GM12878 (cell line): Measurements from ENCODE around the gene SMOC2. TPM values are rescaled to one million over a fixed set of nuclear protein-coding genes. Genes with fewer than 3 reads are reported as not detected.

ENCODE experiments used
- ATAC-seq: fragments of 200-7000 bp; cut with Tn5 transposase; 3 replicates; pipeline ENCODE4 v1.9.1; 2020; ENCODE audit warnings: mild to moderate bottlenecking, moderate library complexity
- BruUV-seq: library from RNA; stranded (reverse); fragments of 400-500 nt; replicated peaks from 2 replicates; lab custom pipeline; 2021; lab: Mats Ljungman, UMichigan
- CTCF ChIA-PET: fragments of 300-600 bp; sonication (Branson Sonifier 250); formaldehyde crosslinking; extraction: SDS; loops from one replicate; lab custom pipeline; 2021; ENCODE audit warnings: inconsistent platforms; lab: Yijun Ruan, JAX
- POLR2A ChIA-PET: fragments of 350-600 bp; formaldehyde crosslinking; extraction: SDS; loops from one replicate; lab custom pipeline; 2021; ENCODE audit warnings: inconsistent platforms; lab: Charles Lee
- RAD21 ChIA-PET: fragments of 300-600 bp; sonication (Branson Sonifier 250); formaldehyde crosslinking; loops from one replicate; lab custom pipeline; 2023; ENCODE audit warnings: antibody characterized with exemption; ENCODE audit not compliant: unreplicated experiment; lab: Charles Lee
- SMC1A ChIA-PET: fragments of 300-600 bp; sonication (Branson Sonifier 250); formaldehyde crosslinking; loops from one replicate; lab custom pipeline; 2023; ENCODE audit not compliant: unreplicated experiment, uncharacterized antibody; lab: Charles Lee
- DNase-seq: peaks from one replicate; pipeline ENCODE4 v3.0.0-alpha.2; 2011; ENCODE audit warnings: low read depth, low spot score
- FAIRE-seq: peaks from 3 replicates; lab custom pipeline; 2011; peaks lifted over from hg19 to GRCh38; lab: Jason Lieb, UNC
- H2AFZ ChIP-seq: 2 replicates; pipeline ENCODE4 v1.6.0; 2011; ENCODE audit warnings: low read depth, low read length, control low read depth; ENCODE audit not compliant: control insufficient read depth
- H3K27ac ChIP-seq: 2 replicates; pipeline ENCODE4 v1.5.1; 2011; ENCODE audit warnings: control low read depth; ENCODE audit not compliant: control insufficient read depth, insufficient read depth
- H3K27me3 ChIP-seq, 2 experiments: replicated peaks in 1 of 2; 2 replicates each; pipeline versions ENCODE4 v1.6.0 to v1.6.1; 2011; ENCODE audit warnings: low read length in 1 of 2; ENCODE audit not compliant: control insufficient read depth in 2 of 2, insufficient read depth in 2 of 2
- H3K36me3 ChIP-seq, 2 experiments: 2 replicates each; pipeline ENCODE4 v1.5.1; 2011; ENCODE audit warnings: low read length in 1 of 2; ENCODE audit not compliant: control insufficient read depth in 2 of 2, insufficient read depth in 2 of 2
- H3K4me1 ChIP-seq: 2 replicates; pipeline ENCODE4 v1.6.1; 2011; ENCODE audit warnings: mild to moderate bottlenecking, low read length, moderate library complexity, mixed read lengths; ENCODE audit not compliant: control insufficient read depth, insufficient read depth
- H3K4me2 ChIP-seq: 2 replicates; pipeline ENCODE4 v1.6.0; 2011; ENCODE audit warnings: control low read depth; ENCODE audit not compliant: control insufficient read depth, insufficient read depth
- H3K4me3 ChIP-seq: fragments of 200-600 bp; sonication (generic); 2 replicates; pipeline ENCODE4 v1.5.1; 2016
- H3K79me2 ChIP-seq: 2 replicates; pipeline ENCODE4 v1.6.0; 2011; ENCODE audit warnings: low read length; ENCODE audit not compliant: control insufficient read depth, insufficient read depth
- H3K9ac ChIP-seq: 2 replicates; pipeline ENCODE4 v1.8.0; 2011; ENCODE audit warnings: low read length, control low read depth, mixed read lengths; ENCODE audit not compliant: control insufficient read depth, insufficient read depth
- H3K9me3 ChIP-seq: replicated peaks from 3 replicates; pipeline ENCODE4 v1.5.1; 2011; ENCODE audit warnings: mild to moderate bottlenecking, low read length; ENCODE audit not compliant: control insufficient read depth, insufficient read depth
- H4K20me1 ChIP-seq: 2 replicates; pipeline ENCODE4 v1.6.0; 2011; ENCODE audit not compliant: control insufficient read depth, insufficient read depth
- BACH1 ChIP-seq: fragments of 450-650 bp; IDR thresholded peaks from 2 replicates; pipeline ENCODE4 v1.6.1; 2017; ENCODE audit warnings: mild to moderate bottlenecking, borderline replicate concordance
- JUND ChIP-seq: IDR thresholded peaks from 2 replicates; pipeline ENCODE4 v1.6.1; 2012; ENCODE audit warnings: low read depth, mild to moderate bottlenecking, low read length, improper control_type of control experiment, moderate library complexity
- LARP7 ChIP-seq: fragments of 450-650 bp; IDR thresholded peaks from 2 replicates; pipeline ENCODE4 v1.6.1; 2017; ENCODE audit warnings: mild to moderate bottlenecking
- MEF2A ChIP-seq: IDR thresholded peaks from 2 replicates; pipeline ENCODE4 v1.6.1; 2011; ENCODE audit warnings: low read depth, mild to moderate bottlenecking, low read length, moderate library complexity; ENCODE audit not compliant: insufficient read depth
- RCOR1 ChIP-seq: conservative IDR thresholded peaks from 2 replicates; pipeline ENCODE4 v1.6.1; 2012; ENCODE audit warnings: low read depth, low read length, improper control_type of control experiment
- ZNF24 ChIP-seq: fragments of 450-650 bp; IDR thresholded peaks from 2 replicates; pipeline ENCODE4 v1.6.1; 2017; ENCODE audit warnings: antibody characterized with exemption, mild to moderate bottlenecking
- ZZZ3 ChIP-seq: IDR thresholded peaks from 2 replicates; pipeline ENCODE4 v1.6.1; 2011; ENCODE audit warnings: low read depth; ENCODE audit not compliant: control insufficient read depth, insufficient read length
- WGBS: methylation state at CpG from one replicate; pipeline ENCODE4 v1.1.6; 2016; ENCODE audit warnings: low lambda C conversion rate; ENCODE audit not compliant: insufficient replicate concordance, insufficient coverage; ENCODE audit errors: missing lambda C conversion rate; 5-methylcytosine and 5-hydroxymethylcytosine counted together
- in situ Hi-C: fragments of 300-500 bp; cut with MboI; formaldehyde crosslinking; loops from 9 replicates; pipeline ENCODE4 v1.14.3; 2018; ENCODE audit warnings: mixed read lengths
- intact Hi-C: fragments of 100-400 bp; cut with micrococcal nuclease; formaldehyde crosslinking; loops from one replicate; pipeline ENCODE4 v1.14.2; 2022; ENCODE audit not compliant: unreplicated experiment
- polyA plus RNA-seq, 11 experiments: library from polyadenylated mRNA; depleted of rRNA in 4 of 11; unstranded in 6 of 11; stranded (reverse) in 5 of 11; fragments of >200 nt; fragmentation: Nextera tagmentation in 4 of 11; fragmentation: Illumina TruSeq in 1 of 11; extraction: Ambion mirVana in 4 of 11; extraction: Trizol in 1 of 11; gene quantifications; 1 replicate in 1 of 11; 2 replicates in 10 of 11; pipeline versions ENCODE4 v1.2.1 to v1.2.3, GENCODE V29; 2011 to 2016; ENCODE audit warnings: inconsistent platforms in 2 of 11, missing spikeins in 2 of 11, low read depth in 1 of 11
- total RNA-seq, 4 experiments: library from RNA; depleted of rRNA in 3 of 4; stranded (reverse); fragments of >200 nt in 3 of 4; fragmentation: Illumina TruSeq in 1 of 4; extraction: Trizol in 1 of 4; gene quantifications; 2 replicates each; pipeline versions ENCODE4 v1.2.1 to v1.2.3, GENCODE V29; 2013 to 2021
- TF ChIP-seq, protein P1 (sequence below): fragments of 450-650 bp; IDR thresholded peaks from 2 replicates; pipeline ENCODE4 v1.6.1; 2018; ENCODE audit warnings: borderline replicate concordance, mild to moderate bottlenecking; ENCODE audit not compliant: partially characterized antibody
- TF ChIP-seq, protein P2 (sequence below): IDR thresholded peaks from 2 replicates; pipeline ENCODE4 v1.6.1; 2011; ENCODE audit warnings: borderline replicate concordance, low read depth, mild to moderate bottlenecking, moderate library complexity, low read length; ENCODE audit not compliant: insufficient read depth, poor library complexity, severe bottlenecking

Gene SMOC2
- total and polyA plus RNA-seq, 10 of the 15 experiments (the other 5 are each of a cell fraction or from before 2014, with no cell fraction given), result 0.10 to 0.12 TPM; not detected in 8

DNA sequence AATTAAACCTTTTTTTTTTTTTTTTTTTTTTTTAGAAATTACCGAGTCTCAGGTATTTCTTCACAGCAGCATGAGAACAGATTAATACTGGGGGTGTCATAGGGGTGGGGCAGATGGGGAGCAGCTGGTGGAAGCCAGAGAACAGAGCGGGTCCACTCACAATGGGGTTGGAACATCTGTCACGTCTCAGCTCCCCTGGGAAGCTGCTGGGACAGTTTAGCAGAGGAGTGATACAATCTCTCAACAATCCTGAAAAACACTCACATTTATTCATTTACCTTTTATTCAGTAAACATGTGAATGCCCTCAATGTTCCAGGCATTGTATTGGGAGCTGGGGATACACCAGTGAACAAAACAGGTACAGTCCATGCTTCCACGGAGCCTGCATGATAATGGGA, 162.2 kb downstream of the SMOC2 start:
- no peak for ATAC-seq
- Histone ChIP-seq H3K4me3 (no peak overlapping the region), H4K20me1 (no peaks in the 10 kb centered on the region), H3K27ac (no peak overlapping the region), H3K4me1 (no peaks in the 10 kb centered on the region), H3K9ac (no peak overlapping the region), H3K9me3 (no peaks in the 10 kb centered on the region; the same call in 2 of the 3 replicates), H3K4me2 (no peak overlapping the region), H3K79me2 (no peaks in the 10 kb centered on the region), H2AFZ (no peak overlapping the region), H3K36me3 (no peaks in the 10 kb centered on the region), H3K27me3 (no peaks in the 10 kb centered on the region)
- intact Hi-C loops (no loop called here), in situ Hi-C loops (no loop called here)
- no peak for FAIRE-seq
- no peak for TF ChIP-seq BACH1
- no peak for TF ChIP-seq RCOR1
- TF ChIP-seq ZZZ3, result no peak
- no peak for TF ChIP-seq LARP7
- TF ChIP-seq, protein P1, sequence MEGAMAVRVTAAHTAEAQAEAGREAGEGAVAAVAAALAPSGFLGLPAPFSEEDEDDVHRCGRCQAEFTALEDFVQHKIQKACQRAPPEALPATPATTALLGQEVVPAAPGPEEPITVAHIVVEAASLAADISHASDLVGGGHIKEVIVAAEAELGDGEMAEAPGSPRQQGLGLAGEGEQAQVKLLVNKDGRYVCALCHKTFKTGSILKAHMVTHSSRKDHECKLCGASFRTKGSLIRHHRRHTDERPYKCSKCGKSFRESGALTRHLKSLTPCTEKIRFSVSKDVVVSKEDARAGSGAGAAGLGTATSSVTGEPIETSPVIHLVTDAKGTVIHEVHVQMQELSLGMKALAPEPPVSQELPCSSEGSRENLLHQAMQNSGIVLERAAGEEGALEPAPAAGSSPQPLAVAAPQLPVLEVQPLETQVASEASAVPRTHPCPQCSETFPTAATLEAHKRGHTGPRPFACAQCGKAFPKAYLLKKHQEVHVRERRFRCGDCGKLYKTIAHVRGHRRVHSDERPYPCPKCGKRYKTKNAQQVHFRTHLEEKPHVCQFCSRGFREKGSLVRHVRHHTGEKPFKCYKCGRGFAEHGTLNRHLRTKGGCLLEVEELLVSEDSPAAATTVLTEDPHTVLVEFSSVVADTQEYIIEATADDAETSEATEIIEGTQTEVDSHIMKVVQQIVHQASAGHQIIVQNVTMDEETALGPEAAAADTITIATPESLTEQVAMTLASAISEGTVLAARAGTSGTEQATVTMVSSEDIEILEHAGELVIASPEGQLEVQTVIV, result no peak
- no peak for TF ChIP-seq ZNF24
- TF ChIP-seq JUND, result no peak
- no peak for TF ChIP-seq MEF2A
- TF ChIP-seq, protein P2, sequence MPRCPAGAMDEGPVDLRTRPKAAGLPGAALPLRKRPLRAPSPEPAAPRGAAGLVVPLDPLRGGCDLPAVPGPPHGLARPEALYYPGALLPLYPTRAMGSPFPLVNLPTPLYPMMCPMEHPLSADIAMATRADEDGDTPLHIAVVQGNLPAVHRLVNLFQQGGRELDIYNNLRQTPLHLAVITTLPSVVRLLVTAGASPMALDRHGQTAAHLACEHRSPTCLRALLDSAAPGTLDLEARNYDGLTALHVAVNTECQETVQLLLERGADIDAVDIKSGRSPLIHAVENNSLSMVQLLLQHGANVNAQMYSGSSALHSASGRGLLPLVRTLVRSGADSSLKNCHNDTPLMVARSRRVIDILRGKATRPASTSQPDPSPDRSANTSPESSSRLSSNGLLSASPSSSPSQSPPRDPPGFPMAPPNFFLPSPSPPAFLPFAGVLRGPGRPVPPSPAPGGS, result no peak
- no peak for DNase-seq
- ChIA-PET CTCF (no interaction called here), RAD21 (no interaction called here), POLR2A (no interaction called here), SMC1A (no interaction called here)
- WGBS, result 9% methylated on average over 3 of the region's 4 CpGs
- BruUV-seq, result no TSS peak
